SK-N-SH (cell line): Measurements from ENCODE around the gene SLC7A5. TPM values are rescaled to one million over a fixed set of nuclear protein-coding genes. Genes with fewer than 3 reads are reported as not detected.

Experiments
- CTCF ChIA-PET: fragments of 300-600, 350-600 bp; formaldehyde crosslinking; extraction: SDS; loops from one replicate; lab custom pipeline; 2021; lab: Yijun Ruan, JAX
- POLR2A ChIA-PET: fragments of 350-600 bp; sonication (Branson Sonifier 250); formaldehyde crosslinking; extraction: SDS; loops from one replicate; lab custom pipeline; 2020; ENCODE audit warnings: antibody characterized with exemption, inconsistent platforms; lab: Yijun Ruan, JAX
- DNase-seq: peaks from one replicate; pipeline ENCODE4 v3.0.0; 2012
- H2AFZ ChIP-seq: fragments of 200-600 bp; sonication (generic); 2 replicates; pipeline ENCODE4 v1.8.1; 2016; ENCODE audit warnings: antibody characterized with exemption, mild to moderate bottlenecking, low read depth
- H3F3A ChIP-seq: fragments of 200-600 bp; sonication (generic); replicated peaks from 2 replicates; pipeline ENCODE3; 2016; ENCODE audit warnings: antibody characterized with exemption, mild to moderate bottlenecking; ENCODE audit not compliant: insufficient read depth
- H3K27ac ChIP-seq, 2 experiments: fragments of 200-500 bp in 1 of 2; fragments of 200-600 bp in 1 of 2; sonication (Bioruptor generic) in 1 of 2; sonication (generic), shearing (Covaris generic) in 1 of 2; 2 replicates each; pipeline versions ENCODE4 v1.5.1 to v1.6.1; 2014 to 2016; ENCODE audit warnings: low read depth in 2 of 2, inconsistent platforms in 1 of 2, low read length in 1 of 2, mild to moderate bottlenecking in 1 of 2, mixed read lengths in 1 of 2
- H3K27me3 ChIP-seq: fragments of 200-600 bp; sonication (generic), shearing (Covaris generic); 2 replicates; pipeline ENCODE4 v1.6.1; 2016; ENCODE audit warnings: mixed run types; ENCODE audit not compliant: insufficient read depth
- H3K36me3 ChIP-seq, 2 experiments: fragments of 200-500 bp in 1 of 2; fragments of 200-600 bp in 1 of 2; sonication (Bioruptor generic) in 1 of 2; sonication (generic) in 1 of 2; replicated peaks in 1 of 2; 2 replicates each; pipeline versions ENCODE3 to v1.5.1; 2014 to 2016; ENCODE audit warnings: low read length in 1 of 2, mild to moderate bottlenecking in 1 of 2; ENCODE audit not compliant: insufficient read depth in 2 of 2, control insufficient read depth in 1 of 2
- H3K4me1 ChIP-seq, 2 experiments: fragments of 200-500 bp in 1 of 2; fragments of 200-600 bp in 1 of 2; sonication (Bioruptor generic) in 1 of 2; sonication (generic), shearing (Covaris generic) in 1 of 2; 2 replicates each; pipeline versions ENCODE4 v1.5.1 to v1.6.1; 2014 to 2016; ENCODE audit warnings: low read depth in 1 of 2, low read length in 1 of 2, mixed run types in 1 of 2; ENCODE audit not compliant: insufficient read depth in 2 of 2, control insufficient read depth in 1 of 2
- H3K4me2 ChIP-seq: fragments of 200-600 bp; sonication (generic), shearing (Covaris generic); 2 replicates; pipeline ENCODE4 v1.6.1; 2017; ENCODE audit warnings: mixed run types
- H3K4me3 ChIP-seq, 2 experiments: fragments of 200-500 bp in 1 of 2; fragments of 200-600 bp in 1 of 2; sonication (Bioruptor generic) in 1 of 2; sonication (generic), shearing (Covaris generic) in 1 of 2; 2 replicates each; pipeline versions ENCODE4 v1.5.1 to v1.8.1; 2014 to 2016; ENCODE audit warnings: low read depth in 2 of 2, inconsistent platforms in 1 of 2, low read length in 1 of 2, mild to moderate bottlenecking in 1 of 2, mixed read lengths in 1 of 2, moderate library complexity in 1 of 2
- H3K79me2 ChIP-seq: fragments of 200-600 bp; sonication (generic); 2 replicates; pipeline ENCODE4 v1.8.1; 2017; ENCODE audit warnings: mild to moderate bottlenecking; ENCODE audit not compliant: insufficient read depth
- H3K9ac ChIP-seq: fragments of 200-600 bp; sonication (generic); 2 replicates; pipeline ENCODE4 v1.6.1; 2017; ENCODE audit warnings: mixed run types
- H3K9me2 ChIP-seq: fragments of 200-600 bp; sonication (generic); 2 replicates; pipeline ENCODE4 v1.6.1; 2017; ENCODE audit warnings: mixed run types
- H3K9me3 ChIP-seq: fragments of 200-600 bp; sonication (generic); 2 replicates; pipeline ENCODE4 v1.6.1; 2017; ENCODE audit warnings: mixed run types, mild to moderate bottlenecking, moderate library complexity
- H4K20me1 ChIP-seq: fragments of 200-600 bp; sonication (generic); 2 replicates; pipeline ENCODE4 v1.6.1; 2017; ENCODE audit warnings: mild to moderate bottlenecking, mixed run types; ENCODE audit not compliant: insufficient read depth
- CHD2 ChIP-seq: fragments of 150-350 bp; IDR thresholded peaks from 2 replicates; pipeline ENCODE4 v1.6.1; 2018; ENCODE audit warnings: low read length; ENCODE audit not compliant: partially characterized antibody
- ELF1 ChIP-seq: IDR thresholded peaks from 2 replicates; pipeline ENCODE4 v1.4.0; 2012
- FOXJ3 ChIP-seq: sonication (generic); formaldehyde crosslinking; IDR thresholded peaks from 2 replicates; pipeline ENCODE4 v1.5.1; 2020; ENCODE audit warnings: mild to moderate bottlenecking, missing genetic modification reagents
- FOXM1 ChIP-seq: IDR thresholded peaks from 2 replicates; pipeline ENCODE4 v1.4.0; 2012; ENCODE audit warnings: low read depth, mild to moderate bottlenecking
- GATA2 ChIP-seq: sonication (generic); formaldehyde crosslinking; IDR thresholded peaks from 2 replicates; pipeline ENCODE4 v1.5.0; 2020; ENCODE audit warnings: mild to moderate bottlenecking, missing genetic modification reagents
- MEF2A ChIP-seq: IDR thresholded peaks from 2 replicates; pipeline ENCODE4 v1.4.0; 2012; ENCODE audit warnings: low read depth, borderline replicate concordance
- MXI1 ChIP-seq: IDR thresholded peaks from 2 replicates; pipeline ENCODE4 v1.6.1; 2012; ENCODE audit warnings: mild to moderate bottlenecking, low read depth, low read length, improper control_type of control experiment
- NFIC ChIP-seq: IDR thresholded peaks from 2 replicates; pipeline ENCODE4 v1.4.0; 2012; ENCODE audit warnings: borderline replicate concordance
- NRF1 ChIP-seq: IDR thresholded peaks from 2 replicates; pipeline ENCODE4 v1.6.1; 2012; ENCODE audit warnings: low read depth, mild to moderate bottlenecking, low read length
- REST ChIP-seq: IDR thresholded peaks from 2 replicates; pipeline ENCODE4 v1.6.1; 2012; ENCODE audit warnings: mild to moderate bottlenecking, low read depth, low read length, moderate library complexity
- RXRA ChIP-seq: IDR thresholded peaks from 2 replicates; pipeline ENCODE4 v1.4.0; 2012; ENCODE audit warnings: low read depth, mild to moderate bottlenecking, borderline replicate concordance
- TAF1 ChIP-seq: IDR thresholded peaks from 2 replicates; pipeline ENCODE4 v1.6.1; 2012; ENCODE audit warnings: low read depth, mild to moderate bottlenecking, low read length, moderate library complexity, borderline replicate concordance
- TCF12 ChIP-seq: IDR thresholded peaks from 2 replicates; pipeline ENCODE4 v1.4.0; 2012
- TEAD4 ChIP-seq: IDR thresholded peaks from 2 replicates; pipeline ENCODE4 v1.4.0; 2012; ENCODE audit warnings: mild to moderate bottlenecking, borderline replicate concordance; ENCODE audit not compliant: insufficient read depth
- YY1 ChIP-seq: IDR thresholded peaks from 2 replicates; pipeline ENCODE4 v1.4.0; 2012; ENCODE audit warnings: low read depth, mild to moderate bottlenecking
- WGBS: methylation state at CpG from one replicate; pipeline ENCODE4 v1.1.6; 2017; ENCODE audit warnings: low lambda C conversion rate; 5-methylcytosine and 5-hydroxymethylcytosine counted together
- polyA plus RNA-seq, 3 experiments: library from polyadenylated mRNA; depleted of rRNA; stranded (reverse); fragments of >200 nt; gene quantifications; 2 replicates each; pipeline ENCODE4 v1.2.3, GENCODE V29; 2012
- TF ChIP-seq, protein P1 (sequence below): IDR thresholded peaks from 2 replicates; pipeline ENCODE4 v1.4.0; 2012; ENCODE audit warnings: low read depth, borderline replicate concordance
- TF ChIP-seq, protein P2 (sequence below): fragments of 150-350 bp; IDR thresholded peaks from 2 replicates; pipeline ENCODE4 v1.6.1; 2016; ENCODE audit warnings: mild to moderate bottlenecking, low read depth, low read length

The SLC7A5 gene
- polyA plus RNA-seq, 1 of the 3 experiments (the other 2 are of a cell fraction) = 15.1 TPM

DNA sequence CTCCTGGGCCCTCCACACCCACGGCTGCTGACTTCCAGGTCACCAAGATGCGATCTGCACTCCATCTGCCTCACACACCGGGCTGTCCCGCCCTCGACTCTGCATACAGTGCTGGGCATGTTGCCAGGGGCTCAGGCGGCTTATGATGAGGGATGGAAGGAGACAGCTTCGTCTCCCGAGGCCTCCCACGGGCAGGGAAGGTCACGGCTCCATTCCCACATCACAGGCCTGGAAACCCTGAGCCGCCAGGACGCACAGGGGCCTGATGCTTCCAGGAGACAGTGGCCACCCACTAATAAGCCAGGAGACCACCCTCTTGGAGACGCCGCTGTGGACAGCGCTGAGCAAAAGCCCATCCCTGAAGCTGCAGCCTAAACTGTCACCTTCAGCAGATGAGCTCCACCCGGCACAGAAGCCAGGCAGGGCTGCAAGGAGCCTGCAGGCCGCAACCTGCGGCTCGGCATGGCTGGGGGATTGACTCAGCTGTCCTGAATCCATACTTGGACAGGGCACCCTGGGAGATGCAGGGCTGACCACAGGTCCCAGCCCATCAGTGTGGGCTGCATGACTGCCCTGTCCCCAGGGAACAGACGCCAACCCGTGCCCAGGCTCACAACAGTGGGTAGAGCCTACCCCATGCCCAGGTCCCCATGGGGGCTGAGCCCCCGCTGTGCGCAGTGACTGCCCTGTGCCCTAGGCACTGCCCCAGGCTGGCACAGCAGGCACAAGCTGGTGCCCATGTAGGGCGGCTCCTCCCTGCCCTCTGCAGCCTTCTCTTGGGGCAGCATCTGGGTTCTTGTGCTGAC, 34.4 kb downstream of the SLC7A5 start:
- POLR2A ChIA-PET = interaction anchor here (1.3 to 2.7 kb wide), 2 partner anchors 16 to 28 kb away, joined by 6 to 15 read pairs; no protein-coding TSS in a partner anchor
- Histone ChIP-seq H3K9me2 (no peaks in the 10 kb centered on the region), H3K27ac (peak overlapping the region in 1 of 2 experiments; percentile 71; a peak in 2 of 4 replicates), H3K79me2 (no peaks in the 10 kb centered on the region), H3F3A (no peaks in the 10 kb centered on the region), H4K20me1 (no peaks in the 10 kb centered on the region), H2AFZ (no peak overlapping the region), H3K27me3 (no peaks in the 10 kb centered on the region), H3K4me3 (no peak overlapping the region), H3K36me3 (peaks cover 7 to 56% of the 10 kb centered on the region in 2 experiments), H3K9ac (no peak overlapping the region), H3K4me2 (no peak overlapping the region), H3K4me1 (peaks cover 7 to 21% of the 10 kb centered on the region in 2 experiments; a peak in 2 of 4 replicates), H3K9me3 (no peaks in the 10 kb centered on the region)
- CTCF ChIA-PET = interaction anchor here (0.7 to 10.0 kb wide), 9 partner anchors 12 to 903 kb away, joined by 3 to 108 read pairs (median 3); no protein-coding TSS in a partner anchor
- TF ChIP-seq MXI1 (0 out of 2 replicates have a peak, but pooled peaks have one; percentile 14), FOXJ3 (peak; percentile 51; the same call in 1 of the 2 replicates), TAF1 (no peak), GATA2 (CRISPR knock-in tag) (peak; percentile 83), CHD2 (peak; percentile 41)
- WGBS = 80% methylated on average over 8 of the region's 24 CpGs
- peak; percentile 87 for DNase-seq

GRCh38 chr16:87834005-87834667, 35.2 kb downstream of the SLC7A5 start:
- Histone ChIP-seq H3K27ac (peak overlapping the region in 1 of 2 experiments; percentile 71; a peak in 2 of 4 replicates), H3K36me3 (peaks cover 7 to 51% of the 10 kb centered on the region in 2 experiments), H2AFZ (no peak overlapping the region), H3K9me2 (no peaks in the 10 kb centered on the region), H3K79me2 (no peaks in the 10 kb centered on the region), H3F3A (no peaks in the 10 kb centered on the region), H4K20me1 (no peaks in the 10 kb centered on the region), H3K4me1 (peaks cover 7 to 21% of the 10 kb centered on the region in 2 experiments; a peak in 2 of 4 replicates), H3K27me3 (no peaks in the 10 kb centered on the region), H3K4me2 (no peak overlapping the region), H3K4me3 (no peak overlapping the region), H3K9ac (no peak overlapping the region), H3K9me3 (no peaks in the 10 kb centered on the region)
- 90% methylated on average over 20 of the region's 23 CpGs for WGBS
- POLR2A ChIA-PET = interaction anchor here (2.7 kb wide), 1 partner anchor 27 kb away, joined by 15 read pairs; no protein-coding TSS in a partner anchor
- no peak for DNase-seq
- CTCF ChIA-PET = interaction anchor here (0.7 to 10.0 kb wide), 6 partner anchors 9 to 64 kb away, joined by 3 to 108 read pairs (median 4); no protein-coding TSS in a partner anchor
- no peak for TF ChIP-seq TCF12
- no peak for TF ChIP-seq FOXM1
- no peak for TF ChIP-seq NFIC
- no peak for TF ChIP-seq YY1
- no peak for TF ChIP-seq MEF2A
- TF ChIP-seq, protein P1, sequence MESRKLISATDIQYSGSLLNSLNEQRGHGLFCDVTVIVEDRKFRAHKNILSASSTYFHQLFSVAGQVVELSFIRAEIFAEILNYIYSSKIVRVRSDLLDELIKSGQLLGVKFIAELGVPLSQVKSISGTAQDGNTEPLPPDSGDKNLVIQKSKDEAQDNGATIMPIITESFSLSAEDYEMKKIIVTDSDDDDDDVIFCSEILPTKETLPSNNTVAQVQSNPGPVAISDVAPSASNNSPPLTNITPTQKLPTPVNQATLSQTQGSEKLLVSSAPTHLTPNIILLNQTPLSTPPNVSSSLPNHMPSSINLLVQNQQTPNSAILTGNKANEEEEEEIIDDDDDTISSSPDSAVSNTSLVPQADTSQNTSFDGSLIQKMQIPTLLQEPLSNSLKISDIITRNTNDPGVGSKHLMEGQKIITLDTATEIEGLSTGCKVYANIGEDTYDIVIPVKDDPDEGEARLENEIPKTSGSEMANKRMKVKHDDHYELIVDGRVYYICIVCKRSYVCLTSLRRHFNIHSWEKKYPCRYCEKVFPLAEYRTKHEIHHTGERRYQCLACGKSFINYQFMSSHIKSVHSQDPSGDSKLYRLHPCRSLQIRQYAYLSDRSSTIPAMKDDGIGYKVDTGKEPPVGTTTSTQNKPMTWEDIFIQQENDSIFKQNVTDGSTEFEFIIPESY = no peak
- TF ChIP-seq REST = no peak
- no peak for TF ChIP-seq ELF1
- no peak for TF ChIP-seq TEAD4
- TF ChIP-seq RXRA = no peak
- TF ChIP-seq MXI1 = no peak
- TF ChIP-seq, protein P2, sequence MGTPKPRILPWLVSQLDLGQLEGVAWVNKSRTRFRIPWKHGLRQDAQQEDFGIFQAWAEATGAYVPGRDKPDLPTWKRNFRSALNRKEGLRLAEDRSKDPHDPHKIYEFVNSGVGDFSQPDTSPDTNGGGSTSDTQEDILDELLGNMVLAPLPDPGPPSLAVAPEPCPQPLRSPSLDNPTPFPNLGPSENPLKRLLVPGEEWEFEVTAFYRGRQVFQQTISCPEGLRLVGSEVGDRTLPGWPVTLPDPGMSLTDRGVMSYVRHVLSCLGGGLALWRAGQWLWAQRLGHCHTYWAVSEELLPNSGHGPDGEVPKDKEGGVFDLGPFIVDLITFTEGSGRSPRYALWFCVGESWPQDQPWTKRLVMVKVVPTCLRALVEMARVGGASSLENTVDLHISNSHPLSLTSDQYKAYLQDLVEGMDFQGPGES = no peak
- no peak for TF ChIP-seq CHD2
- no peak for TF ChIP-seq FOXJ3
- TF ChIP-seq NRF1 = no peak
